IMR-90 (cell line): ENCODE results near the gene PTPRK.

Experiments used
- BHLHE40 ChIP-seq: fragments of 150-350 bp; IDR thresholded peaks from 2 replicates; pipeline ENCODE4 v1.6.1; 2016; ENCODE audit warnings: mild to moderate bottlenecking, low read depth, low read length
- CEBPB ChIP-seq: IDR thresholded peaks from 2 replicates; pipeline ENCODE4 v1.6.1; 2012; ENCODE audit warnings: low read depth, low read length, improper control_type of control experiment
- CHD1 ChIP-seq: IDR thresholded peaks from 2 replicates; pipeline ENCODE4 v1.6.1; 2012; ENCODE audit warnings: low read depth, low read length, improper control_type of control experiment
- CTCF ChIP-seq: conservative IDR thresholded peaks from 2 replicates; pipeline ENCODE4 v1.5.1; 2012; ENCODE audit warnings: mild to moderate bottlenecking, low read depth, low read length, improper control_type of control experiment
- MAZ ChIP-seq: IDR thresholded peaks from 2 replicates; pipeline ENCODE4 v1.6.1; 2012; ENCODE audit warnings: low read depth, mild to moderate bottlenecking, low read length, improper control_type of control experiment, moderate library complexity, borderline replicate concordance
- MXI1 ChIP-seq: IDR thresholded peaks from 2 replicates; pipeline ENCODE4 v1.6.1; 2012; ENCODE audit warnings: low read depth, mild to moderate bottlenecking, low read length, moderate library complexity, borderline replicate concordance
- NFE2L2 ChIP-seq: fragments of 150-350 bp; IDR thresholded peaks from 2 replicates; pipeline ENCODE4 v1.6.1; 2016; ENCODE audit warnings: low read depth, mild to moderate bottlenecking, low read length
- POLR2A ChIP-seq: IDR thresholded peaks from 2 replicates; pipeline ENCODE4 v1.6.1; 2012; ENCODE audit warnings: mild to moderate bottlenecking, low read depth, low read length
- RAD21 ChIP-seq: IDR thresholded peaks from 2 replicates; pipeline ENCODE4 v1.6.1; 2012; ENCODE audit warnings: low read length, improper control_type of control experiment
- RFX5 ChIP-seq: IDR thresholded peaks from 2 replicates; pipeline ENCODE4 v1.8.0; 2012; ENCODE audit warnings: low read depth, mild to moderate bottlenecking, low read length, moderate library complexity
- SMC3 ChIP-seq: fragments of 150-350 bp; IDR thresholded peaks from 2 replicates; pipeline ENCODE4 v1.6.1; 2016; ENCODE audit warnings: low read depth, mild to moderate bottlenecking, antibody characterized with exemption, low read length, moderate library complexity
- USF2 ChIP-seq: fragments of 150-350 bp; IDR thresholded peaks from 2 replicates; pipeline ENCODE4 v1.6.1; 2017; ENCODE audit warnings: mild to moderate bottlenecking, antibody characterized with exemption, low read length, low read depth

GRCh38 chr6:128417698-128418097, 102.7 kb downstream of the PTPRK start:
- TF ChIP-seq CHD1 (no peak), POLR2A (no peak), CTCF (no peak), NFE2L2 (no peak), BHLHE40 (no peak), CEBPB (no peak), USF2 (no peak), RFX5 (no peak), MXI1 (no peak), SMC3 (no peak), RAD21 (no peak), MAZ (no peak)
